ENCODE data around the gene ALPK3. TPM values are rescaled to one million over a fixed set of nuclear protein-coding genes. Genes with fewer than 3 reads are reported as not detected.

Gene ALPK3
- total RNA-seq, 2 donors from 2014 or later: 0.46 TPM

Other genes with a start within 250 kb of the ALPK3 start
- gene ZSCAN2, start 216.3 kb upstream of the ALPK3 start, total RNA-seq: 10 to 100 TPM in 1 of 2 donors, 1 to 10 TPM in 1; 9.8 to 12.6 TPM
- gene WDR73, start 163.1 kb upstream of the ALPK3 start, total RNA-seq: 10 to 100 TPM; 16.1 to 16.7 TPM
- gene NMB, start 159.2 kb upstream of the ALPK3 start, total RNA-seq: 1 to 10 TPM; 3.6 to 4.0 TPM
- 100 to 1,000 TPM; 120 to 134 TPM for gene SEC11A, start 101.2 kb upstream of the ALPK3 start, total RNA-seq
- 10 to 100 TPM; 33.5 to 39.5 TPM for gene ZNF592, start 68.8 kb upstream of the ALPK3 start, total RNA-seq
- not detected for gene SLC28A1, start 67.3 kb downstream of the ALPK3 start, total RNA-seq
- gene PDE8A, start 164.5 kb downstream of the ALPK3 start, total RNA-seq: 10 to 100 TPM; 31.6 to 37.7 TPM